AML-193 (cell line): ENCODE data around the gene LRRC31.

Source experiments
- DNase-seq, 2 experiments: peaks; one replicate each; lab custom pipeline; 2025; lab: John Stamatoyannopoulos, UW

LRRC31 gene

GRCh38 chr3:169813278-169813677, 56.5 kb downstream of the LRRC31 start:
- DNase-seq, result no peak

GRCh38 chr3:169812332-169813235, 57.2 kb downstream of the LRRC31 start, which contains the start of the genes LRRC34 and LRRIQ4:
TSS of gene LRRC34 (minus strand) at chr3:169812904. CDS start at chr3:169812548, 356 bp downstream.
TSS of gene LRRIQ4 (plus strand) at chr3:169812870. CDS start at chr3:169821922, 9,052 bp downstream.
- peak; percentile 71 to 80 for DNase-seq

- peak; percentile 64 to 78 for DNase-seq
Observed at GRCh38 chr3:169811631-169812331, 58.0 kb downstream of the LRRC31 start.

- DNase-seq, result peak; percentile 24 to 27
Observed at GRCh38 chr3:169809230-169809795, 60.4 kb downstream of the LRRC31 start.

- no peak for DNase-seq
Observed at GRCh38 chr3:169804681-169805080, 65.1 kb downstream of the LRRC31 start.

GRCh38 chr3:169792359-169792758, 77.4 kb downstream of the LRRC31 start:
- DNase-seq, result no peak

GRCh38 chr3:169790687-169791429, 78.9 kb downstream of the LRRC31 start:
- no peak for DNase-seq

GRCh38 chr3:169790219-169790618, 79.5 kb downstream of the LRRC31 start:
- no peak for DNase-seq
